Lung (tissue), 12 donors: ENCODE data around the gene LYPD6. TPM values are rescaled to one million over a fixed set of nuclear protein-coding genes. Genes with fewer than 3 reads are reported as not detected.

Experiments used
- ATAC-seq: fragments of 200-7000 bp; cut with Tn5 transposase; one replicate; pipeline ENCODE4 v1.9.1; 2020; ENCODE audit warnings: moderate number of reproducible peaks; ENCODE audit not compliant: insufficient read depth, low FRiP score
- DNase-seq, 3 donors: peaks; one replicate each; pipeline ENCODE4 v3.0.0-alpha.2; 2013 to 2017
- H3K27ac ChIP-seq, 2 donors: one replicate each; pipeline ENCODE4 v1.5.1; 2013; ENCODE audit warnings: mild to moderate bottlenecking in 2 of 2, moderate library complexity in 2 of 2, control low read depth in 1 of 2, inconsistent platforms in 1 of 2, low read depth in 1 of 2, low read length in 1 of 2
- H3K27me3 ChIP-seq, 3 donors: one replicate each; pipeline ENCODE4 v1.5.1; 2013; ENCODE audit warnings: low read length in 2 of 3; ENCODE audit not compliant: control insufficient read depth in 3 of 3, insufficient read depth in 3 of 3
- H3K36me3 ChIP-seq, 4 donors: one replicate each; pipeline ENCODE4 v1.5.1; 2013; ENCODE audit warnings: low read length in 4 of 4, mild to moderate bottlenecking in 1 of 4, moderate library complexity in 1 of 4; ENCODE audit not compliant: control insufficient read depth in 4 of 4, insufficient read depth in 4 of 4
- H3K4me1 ChIP-seq, 5 donors: one replicate each; pipeline ENCODE4 v1.5.1; 2013; ENCODE audit warnings: low read length in 5 of 5, mild to moderate bottlenecking in 2 of 5, moderate library complexity in 1 of 5; ENCODE audit not compliant: control insufficient read depth in 5 of 5, insufficient read depth in 5 of 5
- H3K4me3 ChIP-seq: one replicate; pipeline ENCODE4 v1.5.1; 2013; ENCODE audit warnings: mild to moderate bottlenecking, control low read depth, moderate library complexity
- H3K9ac ChIP-seq, 2 donors: one replicate each; pipeline ENCODE4 v1.5.1; 2013; ENCODE audit warnings: low read length in 2 of 2, control low read depth in 1 of 2; ENCODE audit not compliant: insufficient read depth in 1 of 2
- H3K9me3 ChIP-seq, 4 donors: one replicate each; pipeline ENCODE4 v1.5.1; 2013; ENCODE audit warnings: low read length in 3 of 4, mild to moderate bottlenecking in 1 of 4, moderate library complexity in 1 of 4; ENCODE audit not compliant: control insufficient read depth in 4 of 4, insufficient read depth in 3 of 4
- CTCF ChIP-seq: IDR thresholded peaks from 2 replicates; pipeline ENCODE4 v1.5.1; 2012; ENCODE audit warnings: mild to moderate bottlenecking; ENCODE audit errors: control extremely low read depth, extremely low read depth
- WGBS, 2 donors: extraction: QIAGEN DNeasy Blood & Tissue Kit; methylation state at CpG; one replicate each; pipeline ENCODE4 v1.1.7; 2013; 5-methylcytosine and 5-hydroxymethylcytosine counted together
- polyA plus RNA-seq, 2 donors: library from polyadenylated mRNA; stranded (reverse); fragments of 200-250 nt; gene quantifications; one replicate each; pipeline ENCODE4 v1.2.1, GENCODE V29; 2013
- total RNA-seq, 2 donors: library from RNA; depleted of rRNA in 1 of 2; stranded (reverse); fragments of >200 nt in 1 of 2; gene quantifications; one replicate each; pipeline ENCODE4 v1.2.1, GENCODE V29; 2014 to 2021
- donor health status: control.
- donor health status: control.
- donor health status: Bipolar disorder and iron deficiency.
- donor health status: healthy.
- donor health status: DM: yes; HTN: yes; CAD: no.

LYPD6 gene
- total and polyA plus RNA-seq, 4 donors, result 0.16 to 6.3 (median 0.48) TPM

- H3K27ac ChIP-seq, result no peak overlapping the region
- H3K4me3 ChIP-seq, result no peak overlapping the region
- no peaks in the 10 kb centered on the region for H3K36me3 ChIP-seq
- no peaks in the 10 kb centered on the region for H3K4me1 ChIP-seq
- no peak for ATAC-seq
- TF ChIP-seq CTCF, result no peak
- H3K9ac ChIP-seq, result no peak overlapping the region
- no peak for DNase-seq
- no peaks in the 10 kb centered on the region for H3K27me3 ChIP-seq
- peaks cover 0 to 7% (median 0%) of the 10 kb centered on the region in 4 donors for H3K9me3 ChIP-seq
- WGBS, 2 donors, result 40 to 60% methylated on average over 27 to 36 of the region's 36 CpGs
Measured at GRCh38 chr2:149320362-149320761, 10.0 kb upstream of the LYPD6 start.

DNA sequence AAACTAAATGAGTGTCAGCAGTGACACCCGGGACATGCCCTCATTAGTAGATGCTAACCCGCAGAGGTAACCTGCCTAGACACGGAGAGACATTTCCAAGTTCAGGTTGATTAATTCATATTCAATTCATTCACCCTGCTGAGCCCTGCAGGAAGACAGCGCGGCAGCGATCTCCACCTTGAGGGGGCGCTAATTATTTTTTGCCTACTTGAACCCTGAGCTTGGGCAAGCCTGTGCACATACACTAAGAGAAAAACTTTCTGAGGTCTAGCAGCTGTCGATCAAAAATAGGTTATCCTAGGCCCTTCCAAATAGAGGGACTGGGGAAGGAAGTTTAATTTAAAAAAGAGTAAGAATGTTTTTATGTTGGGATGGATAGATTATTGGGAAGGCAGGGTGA lies 1.3 kb upstream of the LYPD6 start:
- H3K4me3 ChIP-seq, result no peak overlapping the region
- no peak for TF ChIP-seq CTCF
- ATAC-seq, result no peak
- no peak overlapping the region for H3K9ac ChIP-seq
- no peak for DNase-seq
- H3K36me3 ChIP-seq, result no peaks in the 10 kb centered on the region
- peaks cover 0 to 18% (median 8%) of the 10 kb centered on the region in 5 donors for H3K4me1 ChIP-seq
- no peak overlapping the region for H3K27ac ChIP-seq
- WGBS, 2 donors, result 28 to 32% methylated on average over 8 of the region's 8 CpGs
- H3K9me3 ChIP-seq, result no peaks in the 10 kb centered on the region
- peaks cover 0 to 17% (median 6%) of the 10 kb centered on the region in 3 donors for H3K27me3 ChIP-seq

DNA sequence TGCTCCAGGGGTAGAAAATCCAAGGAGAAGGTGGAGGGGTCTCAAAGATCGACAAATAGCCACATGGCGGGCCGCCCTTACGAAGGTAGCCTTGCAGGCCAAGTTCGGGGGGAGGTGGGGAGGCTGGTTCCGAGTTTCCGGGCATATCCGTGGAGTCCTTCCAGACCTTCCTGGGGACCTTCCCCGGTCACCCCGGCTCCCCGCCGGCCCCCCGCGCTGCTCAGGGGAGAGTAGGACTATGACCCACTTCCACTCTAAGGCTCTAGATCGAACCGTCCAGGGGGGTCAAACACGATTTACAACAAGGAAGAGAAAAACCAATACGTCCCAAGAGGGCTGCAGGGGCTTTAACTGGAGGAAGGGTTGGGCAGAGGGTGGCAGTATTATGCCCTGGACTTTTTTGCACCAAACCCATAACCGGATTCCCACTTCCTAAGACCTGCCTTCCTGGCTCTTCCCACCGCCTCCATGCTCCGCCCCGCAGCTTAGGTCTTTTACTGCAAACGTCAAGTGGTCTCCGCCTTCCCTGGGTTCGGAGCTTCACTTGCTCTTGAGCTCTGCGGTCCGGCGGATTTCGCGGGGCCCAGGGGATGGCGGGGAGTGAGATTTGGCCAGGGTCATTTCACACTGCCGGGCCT lies 779 bp upstream of the LYPD6 start:
- TF ChIP-seq CTCF, result no peak
- Histone ChIP-seq H3K9ac (no peak overlapping the region), H3K27ac (no peak overlapping the region)

GRCh38 chr2:149331023-149331400 lies 625 bp downstream of the LYPD6 start:
- no peak for ATAC-seq
- Histone ChIP-seq H3K27ac (no peak overlapping the region), H3K9ac (peak overlapping the region; percentile 61 to 82)

More for the DNA sequence above, 779 bp upstream of the LYPD6 start:
- no peaks in the 10 kb centered on the region for H3K36me3 ChIP-seq
- H3K9me3 ChIP-seq, result no peaks in the 10 kb centered on the region
- peak overlapping the region; percentile 44 for H3K4me3 ChIP-seq
- peaks cover 0 to 17% (median 6%) of the 10 kb centered on the region in 3 donors for H3K27me3 ChIP-seq
- DNase-seq, result peak; percentile 75 to 86 (median 85)
- WGBS, 2 donors, result 7% methylated on average over 32 of the region's 32 CpGs
- H3K4me1 ChIP-seq, result peaks cover 0 to 18% (median 8%) of the 10 kb centered on the region in 5 donors
- peak; percentile 4 for ATAC-seq

More at GRCh38 chr2:149331023-149331400, 625 bp downstream of the LYPD6 start:
- Histone ChIP-seq H3K4me1 (peaks cover 0 to 18% (median 8%) of the 10 kb centered on the region in 5 donors), H3K4me3 (no peak overlapping the region), H3K27me3 (peaks cover 0 to 17% (median 6%) of the 10 kb centered on the region in 3 donors), H3K9me3 (no peaks in the 10 kb centered on the region), H3K36me3 (no peaks in the 10 kb centered on the region)
- TF ChIP-seq CTCF, result no peak
- WGBS, 2 donors, result 4 to 8% methylated on average over 19 of the region's 19 CpGs
- DNase-seq, result no peak
